Retinal pigment epithelial cell (primary cell): ENCODE results near the gene FST.

Experiments used
- DNase-seq: peaks from one replicate; pipeline ENCODE4 v3.0.0-alpha.2; 2010; ENCODE audit warnings: low read depth
- H3K4me3 ChIP-seq: 2 replicates; pipeline ENCODE4 v1.5.1; 2011; ENCODE audit warnings: mild to moderate bottlenecking, low read length, control low read depth, moderate library complexity
- TF ChIP-seq, protein P1 (sequence below): conservative IDR thresholded peaks from 2 replicates; pipeline ENCODE4 v1.5.1; 2011; ENCODE audit warnings: low read depth, low read length, control low read depth, inconsistent platforms

Gene FST

DNA sequence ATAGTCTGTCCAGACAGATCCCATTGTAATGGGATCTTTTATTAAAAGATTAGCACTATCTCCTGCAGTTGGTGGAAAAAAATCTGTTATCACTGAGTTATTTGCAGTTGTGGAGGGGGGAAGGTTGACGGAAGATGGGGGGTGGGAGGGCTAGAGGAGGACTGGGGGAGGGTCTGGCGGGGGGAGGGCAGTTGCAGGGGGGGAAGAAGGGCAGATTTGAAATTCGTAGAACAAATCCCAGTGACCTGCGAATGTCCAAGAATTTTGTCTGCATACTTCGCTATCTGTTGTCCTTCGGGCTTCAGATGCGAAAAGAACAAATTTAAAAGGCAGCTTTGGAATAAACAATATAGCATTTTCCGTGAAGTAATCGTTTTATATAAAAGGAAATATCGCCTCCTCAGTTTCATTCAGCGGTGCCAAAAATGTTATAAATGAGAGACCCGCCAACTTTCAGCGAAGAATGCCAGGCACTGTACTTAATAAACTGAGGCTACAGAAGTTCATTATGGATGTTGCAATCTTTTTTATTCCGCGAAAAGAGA lies 1.3 kb upstream of the FST start:
- TF ChIP-seq, protein P1, sequence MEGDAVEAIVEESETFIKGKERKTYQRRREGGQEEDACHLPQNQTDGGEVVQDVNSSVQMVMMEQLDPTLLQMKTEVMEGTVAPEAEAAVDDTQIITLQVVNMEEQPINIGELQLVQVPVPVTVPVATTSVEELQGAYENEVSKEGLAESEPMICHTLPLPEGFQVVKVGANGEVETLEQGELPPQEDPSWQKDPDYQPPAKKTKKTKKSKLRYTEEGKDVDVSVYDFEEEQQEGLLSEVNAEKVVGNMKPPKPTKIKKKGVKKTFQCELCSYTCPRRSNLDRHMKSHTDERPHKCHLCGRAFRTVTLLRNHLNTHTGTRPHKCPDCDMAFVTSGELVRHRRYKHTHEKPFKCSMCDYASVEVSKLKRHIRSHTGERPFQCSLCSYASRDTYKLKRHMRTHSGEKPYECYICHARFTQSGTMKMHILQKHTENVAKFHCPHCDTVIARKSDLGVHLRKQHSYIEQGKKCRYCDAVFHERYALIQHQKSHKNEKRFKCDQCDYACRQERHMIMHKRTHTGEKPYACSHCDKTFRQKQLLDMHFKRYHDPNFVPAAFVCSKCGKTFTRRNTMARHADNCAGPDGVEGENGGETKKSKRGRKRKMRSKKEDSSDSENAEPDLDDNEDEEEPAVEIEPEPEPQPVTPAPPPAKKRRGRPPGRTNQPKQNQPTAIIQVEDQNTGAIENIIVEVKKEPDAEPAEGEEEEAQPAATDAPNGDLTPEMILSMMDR = no peak
- DNase-seq = no peak
- peak overlapping the region; percentile 67 for H3K4me3 ChIP-seq

DNA sequence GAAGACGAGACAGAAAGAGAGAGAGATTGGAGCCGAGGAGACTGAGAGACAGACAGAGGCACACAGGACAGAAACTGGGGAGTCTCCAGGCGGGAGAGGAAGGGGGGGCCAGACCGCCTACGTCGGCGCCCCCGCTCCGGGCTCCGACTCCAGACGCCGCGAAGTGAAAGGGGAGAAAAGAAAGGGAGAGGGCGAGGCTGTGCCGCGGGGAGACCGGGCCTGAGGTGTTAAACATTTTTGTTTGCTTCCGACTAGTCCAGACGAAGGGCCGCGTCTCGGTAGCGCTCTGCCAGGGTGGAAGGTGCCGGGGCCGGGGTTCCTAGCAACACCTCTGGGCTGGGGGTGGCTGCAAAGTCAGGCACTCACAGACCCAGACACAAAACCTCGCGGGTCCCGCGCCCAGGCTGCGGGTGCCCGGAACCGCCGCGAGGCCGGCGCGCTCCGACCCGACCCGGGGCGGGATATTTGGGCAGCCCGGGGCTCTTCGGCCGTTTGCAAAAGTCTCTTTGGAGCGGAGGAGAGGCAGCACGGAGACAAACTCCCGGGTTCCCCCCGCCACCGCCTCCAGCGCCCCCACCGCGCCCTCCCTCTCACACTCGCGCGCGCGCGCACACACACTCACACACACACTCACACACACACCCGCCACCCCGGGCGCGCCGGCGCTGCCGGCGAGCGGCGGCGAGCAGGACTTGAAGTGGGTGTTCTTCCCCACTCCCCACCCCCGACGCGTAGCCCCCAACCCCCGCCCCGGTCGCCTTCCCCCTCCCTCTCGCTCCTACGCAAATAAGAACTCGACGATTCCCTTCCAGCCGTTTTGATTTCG lies 626 bp upstream of the FST start:
- DNase-seq = no peak
- H3K4me3 ChIP-seq = peak overlapping the region; percentile 67
- TF ChIP-seq, protein P1 = no peak

DNA sequence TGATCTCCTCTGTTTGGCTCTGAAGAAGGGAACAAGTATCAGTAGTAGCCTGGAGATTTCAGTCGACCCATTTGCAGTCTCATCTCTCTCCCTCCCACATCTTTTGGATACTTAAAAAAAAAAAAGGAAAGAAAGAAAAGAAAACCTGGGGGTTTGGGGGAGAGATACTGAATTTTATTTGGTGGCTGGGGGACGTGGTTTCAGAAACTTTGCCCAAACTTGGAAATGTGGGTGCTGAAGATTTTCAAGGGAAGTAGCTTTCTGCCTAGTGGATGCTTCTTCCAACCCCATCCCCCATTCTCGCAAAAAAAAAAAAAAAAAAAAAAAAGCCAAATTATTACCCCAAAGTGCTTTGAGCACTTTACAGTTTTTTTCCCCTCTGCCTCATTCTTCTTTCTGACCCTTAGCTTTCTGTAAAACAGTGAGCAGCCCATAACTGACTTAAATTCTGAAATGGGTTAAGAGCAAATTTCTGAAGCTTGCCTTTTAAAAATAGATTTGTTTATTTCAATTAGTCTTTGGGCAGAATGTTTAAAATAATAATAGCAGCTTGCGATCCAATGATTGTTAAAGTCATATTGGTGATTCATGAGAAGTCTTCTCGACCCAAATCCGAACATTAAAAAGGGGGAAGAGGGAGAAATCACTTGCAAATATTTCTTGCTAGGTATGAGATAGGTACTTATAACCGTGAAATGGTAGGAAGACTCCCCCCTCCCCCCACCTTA lies 894 bp downstream of the FST start:
- TF ChIP-seq, protein P1 = no peak
- peak overlapping the region; percentile 56 for H3K4me3 ChIP-seq
- DNase-seq = no peak

DNA sequence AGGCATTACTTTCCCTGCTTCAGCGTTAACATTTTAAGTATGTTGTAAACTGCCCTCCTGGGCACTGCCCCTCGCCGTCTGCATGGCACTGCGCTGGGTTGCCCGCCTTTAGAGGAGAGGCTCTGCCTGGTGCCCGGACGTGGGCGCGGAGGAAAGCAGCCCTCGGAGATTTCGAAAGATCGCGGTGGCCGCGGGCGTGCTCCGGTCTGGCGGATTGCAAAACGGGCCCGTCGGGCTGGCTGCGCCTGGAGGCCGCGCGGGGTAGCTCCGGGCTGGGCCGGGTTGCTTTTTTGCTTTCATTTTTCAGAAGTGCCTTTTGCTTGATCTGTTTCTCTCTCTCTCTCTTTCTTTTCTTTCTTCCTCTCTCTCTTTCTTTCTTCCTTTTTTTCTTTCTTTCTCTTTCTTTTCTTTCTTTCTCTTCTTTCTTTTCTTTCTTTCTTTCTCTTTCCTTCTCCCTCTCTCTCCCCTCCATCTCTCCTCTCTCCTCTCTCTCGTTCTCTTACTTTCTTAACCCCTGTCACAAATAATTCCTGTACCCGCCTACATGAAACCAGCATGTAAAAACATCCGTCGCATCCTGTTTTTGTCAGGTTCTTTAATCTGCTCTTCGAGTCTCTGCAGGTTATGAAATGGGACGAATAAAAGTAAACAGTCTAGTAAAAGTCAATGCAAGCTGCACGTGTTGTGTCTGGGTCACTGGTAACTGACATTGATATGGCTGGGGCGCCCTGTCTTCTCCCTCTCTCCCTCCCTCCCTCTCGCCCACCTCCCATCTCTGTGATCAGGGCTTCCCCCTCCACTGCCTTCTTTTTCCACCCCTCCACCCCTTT lies 1.7 kb downstream of the FST start:
- H3K4me3 ChIP-seq = peak overlapping the region; percentile 56
- TF ChIP-seq, protein P1 = peak; percentile 7
- no peak for DNase-seq

DNA sequence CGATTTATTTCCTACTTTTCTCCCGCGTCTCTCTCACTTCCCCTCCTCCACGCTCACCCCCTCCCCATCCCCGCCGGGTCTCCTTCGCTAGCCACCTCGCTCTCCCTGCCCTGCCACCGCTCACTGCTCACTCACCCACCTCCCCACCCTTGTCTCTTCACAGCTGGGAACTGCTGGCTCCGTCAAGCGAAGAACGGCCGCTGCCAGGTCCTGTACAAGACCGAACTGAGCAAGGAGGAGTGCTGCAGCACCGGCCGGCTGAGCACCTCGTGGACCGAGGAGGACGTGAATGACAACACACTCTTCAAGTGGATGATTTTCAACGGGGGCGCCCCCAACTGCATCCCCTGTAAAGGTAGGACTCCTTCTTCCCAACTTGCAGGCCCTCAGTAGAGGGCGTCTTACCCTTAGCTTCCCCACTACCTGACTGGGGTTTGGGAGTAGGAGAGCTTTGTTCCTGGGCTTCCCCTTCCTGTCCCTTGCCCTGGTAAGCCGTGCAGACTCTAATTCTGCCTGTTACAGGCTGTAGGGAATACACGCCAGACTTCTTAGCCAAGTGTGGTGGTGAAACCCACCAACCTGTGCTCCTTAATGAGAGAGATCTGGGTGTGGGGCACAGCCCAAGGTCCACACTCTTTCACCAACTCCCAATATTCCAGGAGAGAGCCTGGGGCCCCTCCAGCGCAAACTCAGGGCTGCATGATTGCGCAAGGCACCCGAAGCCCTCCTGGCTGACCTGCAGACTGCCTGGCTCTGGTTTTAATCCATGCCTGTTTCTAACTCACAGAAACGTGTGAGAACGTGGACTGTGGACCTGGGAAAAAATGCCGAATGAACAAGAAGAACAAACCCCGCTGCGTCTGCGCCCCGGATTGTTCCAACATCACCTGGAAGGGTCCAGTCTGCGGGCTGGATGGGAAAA lies 2.5 kb downstream of the FST start:
- TF ChIP-seq, protein P1 = peak; percentile 56
- H3K4me3 ChIP-seq = peak overlapping the region; percentile 56
- DNase-seq = no peak

DNA sequence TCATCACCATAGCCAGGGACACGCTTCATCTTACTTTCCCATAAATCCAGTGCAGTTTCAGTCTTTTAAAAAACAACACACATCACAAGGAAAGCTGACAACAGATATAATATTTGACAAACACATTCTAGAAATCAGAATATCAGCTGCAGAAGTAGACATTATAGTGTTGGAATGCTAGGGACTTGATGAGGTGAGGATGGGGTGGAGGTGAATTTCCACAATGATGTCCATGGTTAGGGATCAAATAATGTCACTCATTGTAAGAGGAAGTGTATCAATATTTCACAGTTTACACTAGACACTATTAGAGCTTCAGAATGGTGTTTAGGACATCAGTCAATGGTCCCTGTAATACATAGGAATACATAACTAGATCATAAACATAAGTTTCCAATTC lies 7.0 kb downstream of the FST start:
- TF ChIP-seq, protein P1 = no peak
- DNase-seq = no peak
- H3K4me3 ChIP-seq = no peak overlapping the region
